HepG2 (cell line): ENCODE results near the gene FOCAD. TPM values are rescaled to one million over a fixed set of nuclear protein-coding genes. Genes with fewer than 3 reads are reported as not detected.

ENCODE experiments used
- CC2D1A ChIP-seq: sonication (generic); formaldehyde crosslinking; IDR thresholded peaks from 2 replicates; pipeline ENCODE4 v1.8.1; 2023; ENCODE audit warnings: mild to moderate bottlenecking, missing genetic modification reagents
- GMEB2 ChIP-seq: IDR thresholded peaks from 2 replicates; pipeline ENCODE4 v1.6.1; 2016; ENCODE audit warnings: missing biosample characterization, missing genetic modification reagents, low read depth
- KAT7 ChIP-seq: IDR thresholded peaks from 2 replicates; pipeline ENCODE4 v1.6.1; 2018; ENCODE audit warnings: borderline replicate concordance, missing compliant biosample characterization
- MED8 ChIP-seq: sonication (generic); formaldehyde crosslinking; IDR thresholded peaks from 2 replicates; pipeline ENCODE4 v1.8.1; 2023; ENCODE audit warnings: mild to moderate bottlenecking, missing genetic modification reagents; ENCODE audit not compliant: insufficient replicate concordance
- NR2C2 ChIP-seq: sonication (generic); formaldehyde crosslinking; IDR thresholded peaks from 2 replicates; pipeline ENCODE4 v1.4.0; 2020; ENCODE audit warnings: missing genetic modification reagents, mild to moderate bottlenecking, moderate library complexity, borderline replicate concordance
- NR2F6 ChIP-seq, 2 experiments: IDR thresholded peaks; 2 replicates each; pipeline ENCODE4 v1.6.1; 2016; ENCODE audit warnings: antibody characterized with exemption in 1 of 2, mild to moderate bottlenecking in 1 of 2
- POGZ ChIP-seq: sonication (generic); formaldehyde crosslinking; IDR thresholded peaks from 2 replicates; pipeline ENCODE4 v1.4.0; 2020; ENCODE audit warnings: mild to moderate bottlenecking, missing genetic modification reagents
- RARA ChIP-seq: IDR thresholded peaks from 2 replicates; pipeline ENCODE4 v1.6.1; 2016; ENCODE audit warnings: missing genetic modification reagents, missing compliant biosample characterization
- RFX1 ChIP-seq: fragments of 450-650 bp; IDR thresholded peaks from 2 replicates; pipeline ENCODE4 v1.6.1; 2017
- SALL1 ChIP-seq: sonication (generic); formaldehyde crosslinking; IDR thresholded peaks from 2 replicates; pipeline ENCODE4 v1.8.0; 2022; ENCODE audit warnings: mild to moderate bottlenecking, missing genetic modification reagents
- SIN3A ChIP-seq: IDR thresholded peaks from 2 replicates; pipeline ENCODE4 v1.6.1; 2011; ENCODE audit warnings: low read depth, mild to moderate bottlenecking, control low read depth, low read length, borderline replicate concordance
- SIX1 ChIP-seq: sonication (generic); formaldehyde crosslinking; IDR thresholded peaks from 2 replicates; pipeline ENCODE4 v1.4.0; 2020; ENCODE audit warnings: missing genetic modification reagents, borderline replicate concordance
- SNRNP70 ChIP-seq: fragments of 200-400 bp; formaldehyde crosslinking; IDR thresholded peaks from 2 replicates; pipeline ENCODE4 v1.6.1; 2017; ENCODE audit warnings: mild to moderate bottlenecking, low read depth, low read length, moderate library complexity
- STAG1 ChIP-seq: sonication (generic); formaldehyde crosslinking; IDR thresholded peaks from 2 replicates; pipeline ENCODE4 v1.4.0; 2020; ENCODE audit warnings: missing genetic modification reagents
- TBX3 ChIP-seq: fragments of 450-650 bp; IDR thresholded peaks from 2 replicates; pipeline ENCODE4 v1.6.1; 2017; ENCODE audit warnings: antibody characterized with exemption, mild to moderate bottlenecking, inconsistent platforms, borderline replicate concordance
- TMF1 ChIP-seq: sonication (generic); formaldehyde crosslinking; IDR thresholded peaks from 2 replicates; pipeline ENCODE4 v1.8.1; 2022; ENCODE audit warnings: low read depth, missing genetic modification reagents
- TP53 ChIP-seq: sonication (generic); formaldehyde crosslinking; conservative IDR thresholded peaks from 2 replicates; pipeline ENCODE4 v1.4.0; 2020; ENCODE audit warnings: missing genetic modification reagents
- ZNF282 ChIP-seq: fragments of 450-650 bp; IDR thresholded peaks from 2 replicates; pipeline ENCODE4 v1.6.1; 2018; ENCODE audit not compliant: partially characterized antibody
- ZNF543 ChIP-seq: sonication (generic); formaldehyde crosslinking; IDR thresholded peaks from 2 replicates; pipeline ENCODE4 v1.4.0; 2020; ENCODE audit warnings: mild to moderate bottlenecking, missing genetic modification reagents
- ZNF576 ChIP-seq: sonication (generic); formaldehyde crosslinking; IDR thresholded peaks from 2 replicates; pipeline ENCODE4 v1.4.0; 2020; ENCODE audit warnings: mild to moderate bottlenecking, missing genetic modification reagents
- ZNF652 ChIP-seq: IDR thresholded peaks from 2 replicates; pipeline ENCODE4 v1.6.1; 2016; ENCODE audit warnings: low read depth, borderline replicate concordance
- ZNF660 ChIP-seq: sonication (generic); formaldehyde crosslinking; IDR thresholded peaks from 2 replicates; pipeline ENCODE4 v1.5.1; 2020; ENCODE audit warnings: mild to moderate bottlenecking, low read depth, missing genetic modification reagents, borderline replicate concordance
- ZNF740 ChIP-seq: sonication (generic); formaldehyde crosslinking; IDR thresholded peaks from 2 replicates; pipeline ENCODE4 v1.4.0; 2020; ENCODE audit warnings: missing genetic modification reagents
- ZNF879 ChIP-seq: sonication (generic); formaldehyde crosslinking; IDR thresholded peaks from 2 replicates; pipeline ENCODE4 v1.8.1; 2023; ENCODE audit warnings: missing genetic modification reagents
- ZNF883 ChIP-seq: sonication (generic); formaldehyde crosslinking; IDR thresholded peaks from 2 replicates; pipeline ENCODE4 v1.5.1; 2020; ENCODE audit warnings: mild to moderate bottlenecking, missing genetic modification reagents; ENCODE audit errors: not compliant biosample characterization
- ZNF891 ChIP-seq: sonication (generic); formaldehyde crosslinking; IDR thresholded peaks from 2 replicates; pipeline ENCODE4 v1.5.0; 2020; ENCODE audit warnings: mild to moderate bottlenecking, missing genetic modification reagents
- ZUFSP ChIP-seq: sonication (generic); formaldehyde crosslinking; IDR thresholded peaks from 2 replicates; pipeline ENCODE4 v1.9.0; 2021; ENCODE audit warnings: missing genetic modification reagents, mild to moderate bottlenecking, borderline replicate concordance
- polyA plus RNA-seq, 8 experiments: library from polyadenylated mRNA; depleted of rRNA in 3 of 8; stranded (reverse) in 7 of 8; unstranded in 1 of 8; fragments of >200 nt; fragmentation: Illumina TruSeq in 4 of 8; extraction: Trizol in 4 of 8; gene quantifications; 2 replicates each; pipeline versions ENCODE4 v1.2.1 to v1.2.3, GENCODE V29; 2011 to 2016; ENCODE audit warnings: low read depth in 4 of 8, missing spikeins in 1 of 8, mixed read lengths in 1 of 8; ENCODE audit not compliant: insufficient read depth in 1 of 8
- total RNA-seq, 5 experiments: library from RNA; depleted of rRNA; stranded (reverse); fragments of >200 nt; fragmentation: Illumina TruSeq; extraction: Trizol; gene quantifications; 2 replicates each; pipeline ENCODE4 v1.2.3, GENCODE V29; 2016; ENCODE audit warnings: low read depth in 1 of 5

The FOCAD gene
- total and polyA plus RNA-seq, 2 of the 13 experiments (the other 11 are each of a cell fraction or from before 2014, with no cell fraction given), result 18.0 to 31.1 TPM

- TF ChIP-seq GMEB2 (no peak), ZNF891 (peak; percentile 50; the same call in 1 of the 2 replicates), TBX3 (no peak), NR2C2 (CRISPR knock-in tag) (peak; percentile 34; the same call in 1 of the 2 replicates), ZNF883 (CRISPR knock-in tag) (peak; percentile 61), SALL1 (CRISPR knock-in tag) (peak; percentile 86), ZNF282 (no peak), STAG1 (CRISPR knock-in tag) (no peak), KAT7 (CRISPR knock-in tag) (peak; percentile 91), SIN3A (peak; percentile 72; the same call in 1 of the 2 replicates), RARA (no peak), ZUFSP (CRISPR knock-in tag) (no peak), TP53 (CRISPR knock-in tag) (no peak; the same call in 1 of the 2 replicates), NR2F6 (IDR thresholded peaks at IDR 0.05) (no peak), NR2F6 (CRISPR knock-in tag; IDR thresholded peaks at IDR 0.05) (no peak), MED8 (no peak), SIX1 (CRISPR knock-in tag) (0 out of 2 replicates have a peak, but pooled peaks have one; percentile 21), RFX1 (no peak), ZNF740 (CRISPR knock-in tag) (0 out of 2 replicates have a peak, but pooled peaks have one; percentile 19), CC2D1A (CRISPR knock-in tag) (no peak), ZNF576 (CRISPR knock-in tag) (no peak), ZNF879 (no peak), ZNF543 (CRISPR knock-in tag) (peak; percentile 50; the same call in 1 of the 2 replicates), SNRNP70 (no peak), TMF1 (CRISPR knock-in tag) (peak; percentile 97), POGZ (CRISPR knock-in tag) (peak; percentile 28; the same call in 1 of the 2 replicates), ZNF660 (CRISPR knock-in tag) (no peak), ZNF652 (CRISPR knock-in tag) (no peak)
Observed at GRCh38 chr9:20684035-20684874, at the start of gene FOCAD (continued).
